Left lung (tissue), 10 donors: Measurements from ENCODE around the gene JUN. TPM values are rescaled to one million over a fixed set of nuclear protein-coding genes. Genes with fewer than 3 reads are reported as not detected.

Source experiments
- ATAC-seq: fragments of 200-7000 bp; cut with Tn5 transposase; one replicate; pipeline ENCODE4 v1.9.1; 2020; ENCODE audit warnings: moderate library complexity
- DNase-seq, 4 donors: peaks; one replicate each; pipeline ENCODE4 v3.0.0-alpha.2; 2013 to 2020
- H3K27ac ChIP-seq, 2 donors: fragments of 200-600 bp; sonication (generic) in 1 of 2; one replicate each; pipeline versions ENCODE4 v1.5.0 to v1.8.0; 2020 to 2021
- H3K27me3 ChIP-seq, 2 donors: fragments of 200-600 bp; sonication (generic) in 1 of 2; one replicate each; pipeline versions ENCODE4 v1.5.0 to v1.8.0; 2020 to 2021
- H3K36me3 ChIP-seq, 2 donors: fragments of 200-600 bp; sonication (generic) in 1 of 2; one replicate each; pipeline versions ENCODE4 v1.5.0 to v1.8.0; 2020 to 2021
- H3K4me1 ChIP-seq, 2 donors: fragments of 200-600 bp; one replicate each; pipeline ENCODE4 v1.8.0; 2021
- H3K4me3 ChIP-seq, 2 donors: fragments of 200-600 bp; sonication (generic) in 1 of 2; one replicate each; pipeline versions ENCODE4 v1.5.0 to v1.8.0; 2020 to 2021; ENCODE audit warnings: mild to moderate bottlenecking in 1 of 2
- H3K9me3 ChIP-seq, 2 donors: fragments of 200-600 bp; sonication (generic) in 1 of 2; one replicate each; pipeline versions ENCODE4 v1.5.0 to v1.8.0; 2020 to 2021
- CTCF ChIP-seq, 2 donors: fragments of 200-600 bp; sonication (generic) in 1 of 2; IDR thresholded peaks; one replicate each; pipeline versions ENCODE4 v1.5.0 to v1.8.0; 2021; ENCODE audit warnings: antibody characterized with exemption in 2 of 2
- intact Hi-C, 2 donors: fragments of 100-400 bp; cut with DNase I; formaldehyde crosslinking; loops; one replicate each; pipeline versions ENCODE4 v1.11.2 to v1.14.2; 2022
- polyA plus RNA-seq, 6 donors: library from polyadenylated mRNA; unstranded; fragments of 120-200 nt; gene quantifications; one replicate each; pipeline ENCODE4 v1.2.1, GENCODE V29; 2013; ENCODE audit not compliant: insufficient read length in 6 of 6
- total RNA-seq, 2 donors: library from RNA; stranded (reverse); fragmentation: NEBNext Ultra II Directional; extraction: Animal tissue kit (Norgen Biotek cat#: 25700); gene quantifications; one replicate each; pipeline ENCODE4 v1.2.1, GENCODE V29; 2021
- donor health status: DM: no; HTN: yes; CAD: no.
- donor health status: DM: no; HTN: no; CAD: no.

Gene JUN
- total and polyA plus RNA-seq, 8 donors = 83.2 to 705 (median 174) TPM

- no peaks in the 10 kb centered on the region for H3K36me3 ChIP-seq
- no peak for TF ChIP-seq CTCF (IDR thresholded peaks at IDR 0.05)
- H3K4me1 ChIP-seq = peaks cover 5 to 23% of the 10 kb centered on the region in 2 donors
- intact Hi-C loops = no loop called here
- DNase-seq = no peak
- H3K27ac ChIP-seq = peak overlapping the region in 1 of 2 donors; percentile 65
- no peak for ATAC-seq
- H3K4me3 ChIP-seq = no peak overlapping the region
- no peaks in the 10 kb centered on the region for H3K27me3 ChIP-seq
- no peaks in the 10 kb centered on the region for H3K9me3 ChIP-seq
Observed at GRCh38 chr1:58765006-58765405, 18.8 kb downstream of the JUN start.

GRCh38 chr1:58764294-58764978, 19.4 kb downstream of the JUN start:
- no peak for DNase-seq
- peak; percentile 83 for ATAC-seq
- intact Hi-C loops = no loop called here
- no peaks in the 10 kb centered on the region for H3K36me3 ChIP-seq
- no peaks in the 10 kb centered on the region for H3K9me3 ChIP-seq
- H3K27ac ChIP-seq = peak overlapping the region in 1 of 2 donors; percentile 65
- no peaks in the 10 kb centered on the region for H3K27me3 ChIP-seq
- TF ChIP-seq CTCF (IDR thresholded peaks at IDR 0.05) = no peak
- no peak overlapping the region for H3K4me3 ChIP-seq
- peaks cover 5 to 23% of the 10 kb centered on the region in 2 donors for H3K4me1 ChIP-seq

GRCh38 chr1:58763214-58763613, 20.6 kb downstream of the JUN start:
- H3K9me3 ChIP-seq = no peaks in the 10 kb centered on the region
- no peaks in the 10 kb centered on the region for H3K27me3 ChIP-seq
- peak overlapping the region in 1 of 2 donors; percentile 65 for H3K27ac ChIP-seq
- H3K4me3 ChIP-seq = no peak overlapping the region
- ATAC-seq (no peak), DNase-seq (no peak)
- H3K4me1 ChIP-seq = peaks cover 5 to 16% of the 10 kb centered on the region in 2 donors
- no peaks in the 10 kb centered on the region for H3K36me3 ChIP-seq
- intact Hi-C loops = no loop called here
- no peak for TF ChIP-seq CTCF (IDR thresholded peaks at IDR 0.05)

- no peak overlapping the region for H3K4me3 ChIP-seq
- DNase-seq (no peak), ATAC-seq (no peak)
- peak overlapping the region in 1 of 2 donors; percentile 65 for H3K27ac ChIP-seq
- H3K9me3 ChIP-seq = no peaks in the 10 kb centered on the region
- no peaks in the 10 kb centered on the region for H3K36me3 ChIP-seq
- TF ChIP-seq CTCF (IDR thresholded peaks at IDR 0.05) = no peak
- no peaks in the 10 kb centered on the region for H3K27me3 ChIP-seq
- peaks cover 5 to 16% of the 10 kb centered on the region in 2 donors for H3K4me1 ChIP-seq
- intact Hi-C loops = no loop called here
Observed at GRCh38 chr1:58762806-58763205, 21.0 kb downstream of the JUN start.

- ATAC-seq = peak; percentile 90
- no peaks in the 10 kb centered on the region for H3K9me3 ChIP-seq
- H3K4me3 ChIP-seq = no peak overlapping the region
- DNase-seq = peak in 2 of 4 donors; percentile 28 to 71
- H3K27me3 ChIP-seq = no peaks in the 10 kb centered on the region
- H3K27ac ChIP-seq = peak overlapping the region; percentile 67 to 70
- H3K36me3 ChIP-seq = no peaks in the 10 kb centered on the region
- peaks cover 7 to 32% of the 10 kb centered on the region in 2 donors for H3K4me1 ChIP-seq
- intact Hi-C loops = loop anchor here in 1 of 2 donors (10.0 kb wide), 1 partner anchor 949 kb away; no protein-coding TSS in a partner anchor
- no peak for TF ChIP-seq CTCF (IDR thresholded peaks at IDR 0.05)
Observed at GRCh38 chr1:58755468-58755872, 28.4 kb downstream of the JUN start.
